ENCODE data around the gene ADARB1. TPM values are rescaled to one million over a fixed set of nuclear protein-coding genes. Genes with fewer than 3 reads are reported as not detected.

ADARB1 gene
- total RNA-seq, 1 experiment from 2014 or later: 31.9 TPM

DNA sequence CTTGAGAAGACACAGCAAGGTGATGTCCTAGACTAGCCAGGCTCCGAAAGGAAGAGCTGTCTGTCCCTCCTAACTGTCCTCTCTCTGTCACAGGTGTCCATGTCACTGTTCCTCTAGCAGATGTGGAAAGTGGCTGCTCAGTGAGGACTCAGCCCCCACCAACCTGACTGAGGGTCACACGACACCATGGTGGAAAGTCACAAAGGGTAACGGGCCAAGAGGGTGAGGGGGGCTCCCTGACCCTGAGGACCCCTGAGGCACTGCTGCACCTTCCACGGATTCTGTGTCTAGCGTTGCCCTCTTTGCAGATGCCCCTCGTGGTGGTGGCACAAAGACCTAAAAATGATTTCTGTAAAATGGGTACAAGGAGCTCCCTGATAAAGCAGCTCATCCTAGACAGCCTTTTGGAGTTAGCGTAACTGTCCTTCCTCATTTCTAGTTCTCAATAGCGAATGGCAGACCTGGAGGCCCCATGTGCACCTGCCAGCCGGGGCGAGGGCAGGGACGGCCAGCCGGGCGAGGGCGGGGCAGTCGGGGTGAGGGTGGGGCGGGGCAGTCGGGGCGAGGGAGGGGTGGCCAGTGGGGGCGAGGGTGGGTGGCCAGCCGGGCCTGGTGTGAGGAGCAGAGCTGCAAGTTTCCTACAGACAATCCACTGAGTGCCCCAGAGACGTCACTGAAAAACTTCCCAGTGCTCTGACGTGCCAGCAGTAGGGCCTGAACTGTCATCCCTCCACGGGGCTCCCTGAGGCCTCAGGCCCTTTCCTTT, 189.9 kb downstream of the ADARB1 start:
- Histone ChIP-seq H3K27me3 (replicated peaks; ENCODE audit: insufficient read depth, low read depth, low read length, poor library complexity) (no peaks in the 10 kb centered on the region), H3K27ac (ENCODE audit: low read depth, low read length, poor library complexity, severe bottlenecking) (no peak overlapping the region), H3K36me3 (ENCODE audit: insufficient read depth, low read length, poor library complexity, severe bottlenecking) (peaks cover 10% of the 10 kb centered on the region), H3K9me3 (ENCODE audit: low read depth, low read length, poor library complexity, severe bottlenecking) (no peaks in the 10 kb centered on the region), H3K4me3 (ENCODE audit: low read depth, low read length, poor library complexity, severe bottlenecking) (no peak overlapping the region), H3K4me1 (ENCODE audit: insufficient read depth, low read length, poor library complexity, severe bottlenecking) (no peaks in the 10 kb centered on the region)
- no peak for DNase-seq (ENCODE audit: low spot score)
- intact Hi-C loops (cut with micrococcal nuclease; ENCODE audit: unreplicated experiment): no loop called here
- ChIA-PET POLR2A (ENCODE audit: low non-redundant PET) (no interaction called here), CTCF (no interaction called here)
- BruUV-seq (replicated peaks): TSS peak; percentile 51
- TF ChIP-seq, protein P1, sequence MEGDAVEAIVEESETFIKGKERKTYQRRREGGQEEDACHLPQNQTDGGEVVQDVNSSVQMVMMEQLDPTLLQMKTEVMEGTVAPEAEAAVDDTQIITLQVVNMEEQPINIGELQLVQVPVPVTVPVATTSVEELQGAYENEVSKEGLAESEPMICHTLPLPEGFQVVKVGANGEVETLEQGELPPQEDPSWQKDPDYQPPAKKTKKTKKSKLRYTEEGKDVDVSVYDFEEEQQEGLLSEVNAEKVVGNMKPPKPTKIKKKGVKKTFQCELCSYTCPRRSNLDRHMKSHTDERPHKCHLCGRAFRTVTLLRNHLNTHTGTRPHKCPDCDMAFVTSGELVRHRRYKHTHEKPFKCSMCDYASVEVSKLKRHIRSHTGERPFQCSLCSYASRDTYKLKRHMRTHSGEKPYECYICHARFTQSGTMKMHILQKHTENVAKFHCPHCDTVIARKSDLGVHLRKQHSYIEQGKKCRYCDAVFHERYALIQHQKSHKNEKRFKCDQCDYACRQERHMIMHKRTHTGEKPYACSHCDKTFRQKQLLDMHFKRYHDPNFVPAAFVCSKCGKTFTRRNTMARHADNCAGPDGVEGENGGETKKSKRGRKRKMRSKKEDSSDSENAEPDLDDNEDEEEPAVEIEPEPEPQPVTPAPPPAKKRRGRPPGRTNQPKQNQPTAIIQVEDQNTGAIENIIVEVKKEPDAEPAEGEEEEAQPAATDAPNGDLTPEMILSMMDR (conservative IDR thresholded peaks at IDR 0.05; ENCODE audit: low read depth, low read length): no peak
- no peak for TF ChIP-seq EZH2 (IDR thresholded peaks at IDR 0.05; ENCODE audit: borderline replicate concordance, low read depth, low read length, poor library complexity, severe bottlenecking)

GRCh38 chr21:45264912-45265515, 190.6 kb downstream of the ADARB1 start:
- no peak for TF ChIP-seq EZH2 (IDR thresholded peaks at IDR 0.05; ENCODE audit: borderline replicate concordance, low read depth, low read length, poor library complexity, severe bottlenecking)
- TF ChIP-seq, protein P1 (conservative IDR thresholded peaks at IDR 0.05; ENCODE audit: low read depth, low read length): no peak
- no peaks in the 10 kb centered on the region for H3K4me1 ChIP-seq (ENCODE audit: insufficient read depth, low read length, poor library complexity, severe bottlenecking)
- no peak overlapping the region for H3K4me3 ChIP-seq (ENCODE audit: low read depth, low read length, poor library complexity, severe bottlenecking)
- H3K36me3 ChIP-seq (ENCODE audit: insufficient read depth, low read length, poor library complexity, severe bottlenecking): peaks cover 14% of the 10 kb centered on the region
- no peak for DNase-seq (ENCODE audit: low spot score)
- CTCF ChIA-PET: no interaction called here
- no peak overlapping the region for H3K27ac ChIP-seq (ENCODE audit: low read depth, low read length, poor library complexity, severe bottlenecking)
- no peaks in the 10 kb centered on the region for H3K27me3 ChIP-seq (replicated peaks; ENCODE audit: insufficient read depth, low read depth, low read length, poor library complexity)
- H3K9me3 ChIP-seq (ENCODE audit: low read depth, low read length, poor library complexity, severe bottlenecking): no peaks in the 10 kb centered on the region
- BruUV-seq (replicated peaks): no TSS peak
- intact Hi-C loops (cut with micrococcal nuclease; ENCODE audit: unreplicated experiment): no loop called here
- POLR2A ChIA-PET (ENCODE audit: low non-redundant PET): no interaction called here

DNA sequence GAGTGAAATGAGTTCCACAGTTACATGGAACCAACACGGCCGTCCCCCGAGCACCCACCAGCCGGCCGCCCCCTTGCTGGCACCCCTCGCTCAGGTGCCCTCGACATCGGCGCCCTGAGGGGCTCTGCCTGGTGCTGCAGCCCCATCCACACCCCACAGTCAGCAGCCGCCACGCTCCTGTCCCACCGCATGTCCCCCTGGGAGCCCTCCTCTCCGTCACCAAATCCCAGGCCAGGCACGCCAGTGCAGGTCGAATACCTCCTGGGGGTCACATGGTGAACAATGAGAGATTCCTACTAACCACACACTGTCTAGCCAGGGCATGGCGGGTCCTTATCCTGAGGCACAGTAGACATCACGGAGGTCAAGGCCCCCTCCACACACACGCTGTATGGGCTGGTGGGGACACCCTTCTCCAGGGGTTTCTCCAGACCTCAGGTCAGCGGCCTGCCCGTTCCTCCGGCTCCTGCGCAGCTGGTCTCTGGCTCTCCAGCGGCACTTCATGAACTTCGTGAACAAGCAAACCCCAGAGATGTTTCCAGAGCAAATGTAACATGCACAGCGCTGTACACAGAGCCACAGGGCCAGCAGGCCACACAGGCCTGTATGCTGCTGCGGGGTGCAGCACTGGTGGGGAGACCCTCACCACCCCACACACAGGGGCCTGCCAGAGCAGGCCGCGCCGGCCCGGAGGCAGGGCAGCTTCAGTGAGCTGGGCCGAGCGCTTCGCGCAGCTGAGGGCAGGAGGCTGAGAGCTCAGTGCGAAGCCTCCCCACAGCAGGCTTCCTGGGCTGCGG, 191.5 kb downstream of the ADARB1 start:
- Histone ChIP-seq H3K9me3 (ENCODE audit: low read depth, low read length, poor library complexity, severe bottlenecking) (no peaks in the 10 kb centered on the region), H3K27ac (ENCODE audit: low read depth, low read length, poor library complexity, severe bottlenecking) (no peak overlapping the region), H3K4me3 (ENCODE audit: low read depth, low read length, poor library complexity, severe bottlenecking) (no peak overlapping the region), H3K4me1 (ENCODE audit: insufficient read depth, low read length, poor library complexity, severe bottlenecking) (no peaks in the 10 kb centered on the region), H3K36me3 (ENCODE audit: insufficient read depth, low read length, poor library complexity, severe bottlenecking) (peaks cover 19% of the 10 kb centered on the region), H3K27me3 (replicated peaks; ENCODE audit: insufficient read depth, low read depth, low read length, poor library complexity) (no peaks in the 10 kb centered on the region)
- TF ChIP-seq, protein P1 (conservative IDR thresholded peaks at IDR 0.05; ENCODE audit: low read depth, low read length): no peak
- no peak for TF ChIP-seq EZH2 (IDR thresholded peaks at IDR 0.05; ENCODE audit: borderline replicate concordance, low read depth, low read length, poor library complexity, severe bottlenecking)
- POLR2A ChIA-PET (ENCODE audit: low non-redundant PET): no interaction called here
- no TSS peak for BruUV-seq (replicated peaks)
- CTCF ChIA-PET: no interaction called here
- no peak for DNase-seq (ENCODE audit: low spot score)
- intact Hi-C loops (cut with micrococcal nuclease; ENCODE audit: unreplicated experiment): no loop called here
